WERI-Rb-1 (cell line): ENCODE data around the gene MYH3.

ENCODE experiments used
- DNase-seq: peaks from one replicate; pipeline ENCODE4 v3.0.0-alpha.2; 2020
- H3K27ac ChIP-seq: fragments of 250-450 bp; sonication (Bioruptor Pico); 2 replicates; pipeline ENCODE4 v1.5.1; 2020; ENCODE audit warnings: mild to moderate bottlenecking, moderate library complexity
- H3K27me3 ChIP-seq: fragments of 250-450 bp; sonication (Bioruptor Pico); 2 replicates; pipeline ENCODE4 v1.5.1; 2021; ENCODE audit warnings: mild to moderate bottlenecking, low read depth, moderate library complexity; ENCODE audit not compliant: insufficient read depth, severe bottlenecking
- H3K36me3 ChIP-seq: fragments of 250-450 bp; sonication (Bioruptor Pico); 2 replicates; pipeline ENCODE4 v1.5.1; 2020; ENCODE audit warnings: mild to moderate bottlenecking, moderate library complexity
- H3K4me3 ChIP-seq: 2 replicates; pipeline ENCODE4 v1.5.1; 2011; ENCODE audit warnings: low read depth, mild to moderate bottlenecking, control low read depth, low read length
- H3K9me3 ChIP-seq: fragments of 250-450 bp; sonication (Bioruptor Pico); 2 replicates; pipeline ENCODE4 v1.5.1; 2021; ENCODE audit warnings: mild to moderate bottlenecking, moderate library complexity; ENCODE audit not compliant: severe bottlenecking
- TF ChIP-seq, protein P1 (sequence below): IDR thresholded peaks from 2 replicates; pipeline ENCODE4 v1.5.1; 2011; ENCODE audit warnings: low read depth, mild to moderate bottlenecking, control low read depth, inconsistent platforms, low read length

The MYH3 gene

DNA sequence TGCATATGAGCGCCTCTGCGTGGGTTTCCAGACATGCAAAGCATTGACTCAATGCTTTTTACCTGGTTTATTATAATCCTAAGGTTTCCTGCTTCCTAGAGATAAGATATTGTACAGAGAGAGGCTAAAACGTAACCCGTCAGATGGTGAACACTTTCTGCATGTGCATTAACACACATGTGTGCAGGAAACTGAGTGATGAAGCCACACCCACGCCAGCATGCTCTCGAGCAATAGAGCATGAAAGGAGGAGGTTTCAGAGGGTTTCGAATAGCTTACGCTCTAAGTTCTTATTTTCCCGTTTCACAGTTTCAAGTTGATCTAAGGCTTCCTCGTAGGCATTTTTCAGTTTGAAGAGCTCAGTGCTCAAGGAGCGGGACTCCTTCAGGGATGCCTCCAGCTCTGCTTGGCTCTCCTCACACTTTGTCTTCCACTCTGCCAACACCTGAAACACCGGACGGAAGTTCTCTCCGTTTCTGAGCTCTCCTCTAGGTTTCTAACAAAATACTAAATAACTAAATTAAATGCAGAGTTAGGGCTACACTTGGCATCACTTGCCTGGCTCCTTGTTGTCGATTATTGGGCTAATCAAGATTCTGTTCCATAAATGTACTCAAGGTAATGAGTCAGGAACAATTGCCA lies 23.2 kb downstream of the MYH3 start:
- no peaks in the 10 kb centered on the region for H3K27me3 ChIP-seq
- no peak for DNase-seq
- TF ChIP-seq, protein P1, sequence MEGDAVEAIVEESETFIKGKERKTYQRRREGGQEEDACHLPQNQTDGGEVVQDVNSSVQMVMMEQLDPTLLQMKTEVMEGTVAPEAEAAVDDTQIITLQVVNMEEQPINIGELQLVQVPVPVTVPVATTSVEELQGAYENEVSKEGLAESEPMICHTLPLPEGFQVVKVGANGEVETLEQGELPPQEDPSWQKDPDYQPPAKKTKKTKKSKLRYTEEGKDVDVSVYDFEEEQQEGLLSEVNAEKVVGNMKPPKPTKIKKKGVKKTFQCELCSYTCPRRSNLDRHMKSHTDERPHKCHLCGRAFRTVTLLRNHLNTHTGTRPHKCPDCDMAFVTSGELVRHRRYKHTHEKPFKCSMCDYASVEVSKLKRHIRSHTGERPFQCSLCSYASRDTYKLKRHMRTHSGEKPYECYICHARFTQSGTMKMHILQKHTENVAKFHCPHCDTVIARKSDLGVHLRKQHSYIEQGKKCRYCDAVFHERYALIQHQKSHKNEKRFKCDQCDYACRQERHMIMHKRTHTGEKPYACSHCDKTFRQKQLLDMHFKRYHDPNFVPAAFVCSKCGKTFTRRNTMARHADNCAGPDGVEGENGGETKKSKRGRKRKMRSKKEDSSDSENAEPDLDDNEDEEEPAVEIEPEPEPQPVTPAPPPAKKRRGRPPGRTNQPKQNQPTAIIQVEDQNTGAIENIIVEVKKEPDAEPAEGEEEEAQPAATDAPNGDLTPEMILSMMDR = no peak
- no peak overlapping the region for H3K4me3 ChIP-seq
- H3K27ac ChIP-seq = no peak overlapping the region
- H3K9me3 ChIP-seq = no peaks in the 10 kb centered on the region
- no peaks in the 10 kb centered on the region for H3K36me3 ChIP-seq

DNA sequence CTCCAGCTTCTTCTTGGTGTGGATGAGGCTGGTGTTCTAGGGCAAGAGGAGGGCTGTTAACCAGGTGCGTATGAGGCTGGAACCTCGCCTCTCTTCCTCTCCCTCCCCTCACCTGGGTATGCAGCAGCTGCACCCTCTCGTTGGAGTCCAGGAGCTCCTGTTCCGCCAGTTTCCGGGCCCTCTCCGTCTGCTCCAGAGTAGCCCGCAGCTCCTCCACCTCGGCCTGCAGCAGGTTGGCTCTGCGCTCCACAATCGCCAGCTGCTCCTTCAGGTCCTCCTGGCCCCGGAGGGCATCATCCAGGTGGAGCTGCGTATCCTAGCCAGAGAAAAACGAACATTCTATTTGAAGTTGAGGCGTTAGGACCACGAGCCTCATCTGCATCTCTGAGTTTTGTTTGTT lies 25.4 kb downstream of the MYH3 start:
- Histone ChIP-seq H3K27ac (no peak overlapping the region), H3K36me3 (no peaks in the 10 kb centered on the region), H3K27me3 (no peaks in the 10 kb centered on the region), H3K9me3 (no peaks in the 10 kb centered on the region), H3K4me3 (no peak overlapping the region)
- DNase-seq = no peak
- TF ChIP-seq, protein P1 = no peak

DNA sequence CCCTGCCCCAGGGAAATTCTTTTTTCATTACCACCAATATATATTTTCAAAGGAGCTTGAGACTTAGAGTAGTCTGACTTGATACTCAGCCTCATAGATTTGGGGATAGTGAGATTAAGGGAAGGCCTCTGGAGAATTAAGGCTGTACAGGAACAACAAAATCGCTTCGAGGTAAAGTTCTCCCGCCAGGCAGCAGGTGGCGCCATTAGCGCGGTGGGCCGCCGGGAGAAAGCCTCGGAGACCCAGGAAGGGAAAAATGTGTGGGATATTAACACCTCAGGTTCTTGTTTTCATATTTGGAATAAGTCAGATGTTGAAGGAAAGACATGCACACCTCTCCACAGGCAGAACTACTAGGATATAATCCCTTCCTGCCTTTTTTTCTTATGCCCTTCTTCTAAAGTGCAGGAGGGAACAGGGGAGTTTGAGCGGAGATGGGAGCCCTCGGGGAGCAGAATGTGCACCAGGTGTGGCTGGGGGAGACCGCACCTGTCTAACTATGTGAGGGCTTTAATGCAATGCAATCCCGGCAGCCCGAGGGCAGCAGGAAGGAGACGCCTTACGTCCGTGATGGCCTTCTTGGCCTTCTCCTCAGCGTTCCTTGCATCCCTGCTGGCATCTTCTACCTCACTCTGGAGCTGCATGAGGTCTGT lies 25.9 kb downstream of the MYH3 start:
- H3K27me3 ChIP-seq = no peaks in the 10 kb centered on the region
- TF ChIP-seq, protein P1 = peak; percentile 84
- peak; percentile 58 for DNase-seq
- H3K4me3 ChIP-seq = no peak overlapping the region
- H3K36me3 ChIP-seq = no peaks in the 10 kb centered on the region
- H3K27ac ChIP-seq = no peak overlapping the region
- no peaks in the 10 kb centered on the region for H3K9me3 ChIP-seq

DNA sequence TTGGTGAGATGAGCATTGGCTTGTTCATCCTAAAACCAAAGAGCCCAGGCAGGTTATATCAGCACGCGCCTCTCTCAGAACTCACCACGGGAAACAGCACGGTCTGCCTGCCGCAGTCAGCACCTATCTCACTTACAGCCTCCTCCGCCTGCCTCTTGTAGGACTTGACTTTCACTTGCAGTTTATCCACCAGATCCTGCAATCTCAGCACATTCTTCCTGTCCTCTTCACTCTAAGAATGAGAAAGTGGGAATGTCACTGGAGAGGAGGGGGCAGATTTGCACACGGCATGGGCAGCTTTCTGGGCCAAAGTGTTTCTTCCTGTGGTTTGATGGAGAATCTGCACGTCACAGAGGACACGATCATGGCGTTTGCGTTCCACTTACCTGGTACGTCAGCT lies 27.4 kb downstream of the MYH3 start:
- DNase-seq = no peak

DNA sequence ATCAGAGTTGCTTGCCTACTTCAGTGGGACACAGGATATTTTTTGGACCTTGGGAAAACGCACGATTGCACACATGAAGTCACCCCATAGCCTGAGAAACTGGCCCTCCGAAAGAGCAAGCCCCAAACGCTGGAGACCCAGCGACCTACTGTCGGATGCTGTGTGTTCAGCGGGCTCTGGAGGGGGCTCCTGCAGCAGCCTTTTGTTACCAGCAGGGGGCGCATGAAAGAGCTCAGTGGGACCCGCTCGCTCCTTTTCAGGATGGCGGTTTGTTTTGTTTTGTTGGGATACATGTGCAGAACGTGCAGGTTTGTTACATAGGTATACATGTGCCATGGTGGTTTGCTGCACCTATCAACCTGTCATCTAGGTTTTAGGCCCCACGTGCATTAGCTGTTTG lies 28.4 kb downstream of the MYH3 start:
- Histone ChIP-seq H3K27ac (no peak overlapping the region), H3K27me3 (no peaks in the 10 kb centered on the region), H3K9me3 (no peaks in the 10 kb centered on the region), H3K4me3 (no peak overlapping the region), H3K36me3 (no peaks in the 10 kb centered on the region)
- TF ChIP-seq, protein P1 = peak; percentile 65
- DNase-seq = no peak

More for the DNA sequence above, 27.4 kb downstream of the MYH3 start:
- Histone ChIP-seq H3K9me3 (no peaks in the 10 kb centered on the region), H3K27ac (no peak overlapping the region), H3K36me3 (no peaks in the 10 kb centered on the region), H3K4me3 (no peak overlapping the region), H3K27me3 (no peaks in the 10 kb centered on the region)
- TF ChIP-seq, protein P1 = no peak

DNA sequence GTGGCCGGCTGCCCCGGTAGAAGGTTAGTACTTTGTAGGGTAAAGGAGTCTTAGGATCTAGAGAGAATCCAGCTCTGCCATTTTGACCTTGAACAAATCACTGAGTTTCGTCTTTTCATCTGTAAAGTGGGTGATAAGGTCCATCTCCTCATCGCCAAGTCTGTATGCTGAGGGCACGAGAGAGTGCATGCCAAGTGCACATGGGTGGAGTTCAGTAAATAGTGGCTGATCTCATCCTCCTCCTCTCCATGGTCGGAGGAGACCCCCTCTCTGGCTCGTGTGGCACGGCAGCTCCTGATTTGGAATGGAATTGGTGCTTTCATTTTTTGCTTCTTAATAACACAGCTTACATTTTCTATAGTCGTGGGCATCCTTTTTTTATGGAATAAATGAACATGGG lies 30.7 kb downstream of the MYH3 start:
- DNase-seq = no peak
- TF ChIP-seq, protein P1 = no peak
- Histone ChIP-seq H3K27ac (no peak overlapping the region), H3K9me3 (no peaks in the 10 kb centered on the region), H3K4me3 (no peak overlapping the region), H3K27me3 (no peaks in the 10 kb centered on the region), H3K36me3 (no peaks in the 10 kb centered on the region)
